ENCODE results near the gene RASA1. TPM values are rescaled to one million over a fixed set of nuclear protein-coding genes. Genes with fewer than 3 reads are reported as not detected.
"Not testable (repeated sequence)": the region's sequence is repeated elsewhere in the genome, so short reads cannot be mapped to it uniquely, and the experiment has no call there.

RASA1 gene
- 10 to 100 TPM; 22.6 to 23.0 TPM for total RNA-seq
- long read RNA-seq, donor 1, partial matches to known transcripts = 1 of 12 reads
- long read RNA-seq, donor 1, other reads (novel, unspliced or antisense) = 9 of 12 reads
- long read RNA-seq, donor 2, partial matches to known transcripts = 0 of 2 reads
- long read RNA-seq, donor 2, other reads (novel, unspliced or antisense) = 2 of 2 reads

DNA sequence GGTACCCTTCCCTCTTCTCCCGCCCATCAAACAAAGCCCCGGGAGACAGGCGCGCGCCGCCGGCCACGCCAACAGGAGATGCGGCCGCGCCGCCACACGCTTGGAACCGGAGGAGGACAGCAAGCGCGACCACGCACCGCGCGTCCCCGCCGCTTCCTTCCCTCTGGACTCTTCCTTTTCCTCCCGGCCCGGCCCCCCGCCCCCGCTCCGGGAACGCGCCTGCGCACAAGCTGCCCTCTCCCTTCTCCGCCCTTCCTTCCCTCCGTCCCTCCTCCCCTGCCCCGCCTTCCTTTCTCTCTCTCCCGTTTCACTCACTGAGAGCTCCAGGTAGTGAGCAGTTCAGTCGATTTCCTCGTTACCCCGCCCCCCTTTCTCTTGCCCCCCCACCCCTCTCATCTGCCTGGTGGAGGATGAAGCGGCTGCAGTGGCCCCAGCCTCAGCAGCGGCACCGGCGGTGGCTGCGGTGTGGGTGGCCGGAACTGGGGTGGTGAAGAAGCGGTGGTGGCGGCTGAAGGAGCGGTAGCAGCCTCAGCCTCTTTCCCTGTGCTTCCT, at the start of gene RASA1:
RASA1 (plus strand) TSS at position 310 of the 552 bp plus-strand sequence. CDS start 569 bp downstream, outside the sequence.
- peak; percentile 98 for DNase-seq (ENCODE audit: low spot score)
- intact Hi-C loops (cut with DNase I) = no loop called here

DNA sequence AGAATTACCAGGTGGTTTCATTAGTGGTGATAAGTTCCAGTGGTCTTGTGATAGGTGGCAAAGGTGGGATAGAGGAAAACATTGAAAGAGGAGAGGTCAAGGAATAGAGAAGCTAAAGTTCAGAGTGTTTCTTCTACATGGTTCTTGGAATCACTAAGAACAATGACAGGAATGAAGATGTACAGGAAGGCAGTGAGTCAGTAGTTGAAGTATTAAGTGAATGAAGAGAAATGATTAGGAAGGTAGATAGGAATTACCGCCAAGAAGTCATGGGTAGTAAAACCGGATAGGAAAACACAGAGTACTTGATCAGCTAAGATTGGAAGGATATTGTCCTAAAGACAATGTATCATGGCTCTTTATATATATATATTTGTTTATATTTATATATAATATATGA, 37.9 kb upstream of the RASA1 start:
- intact Hi-C loops (cut with DNase I) = no loop called here
- DNase-seq (ENCODE audit: low spot score) = no peak

DNA sequence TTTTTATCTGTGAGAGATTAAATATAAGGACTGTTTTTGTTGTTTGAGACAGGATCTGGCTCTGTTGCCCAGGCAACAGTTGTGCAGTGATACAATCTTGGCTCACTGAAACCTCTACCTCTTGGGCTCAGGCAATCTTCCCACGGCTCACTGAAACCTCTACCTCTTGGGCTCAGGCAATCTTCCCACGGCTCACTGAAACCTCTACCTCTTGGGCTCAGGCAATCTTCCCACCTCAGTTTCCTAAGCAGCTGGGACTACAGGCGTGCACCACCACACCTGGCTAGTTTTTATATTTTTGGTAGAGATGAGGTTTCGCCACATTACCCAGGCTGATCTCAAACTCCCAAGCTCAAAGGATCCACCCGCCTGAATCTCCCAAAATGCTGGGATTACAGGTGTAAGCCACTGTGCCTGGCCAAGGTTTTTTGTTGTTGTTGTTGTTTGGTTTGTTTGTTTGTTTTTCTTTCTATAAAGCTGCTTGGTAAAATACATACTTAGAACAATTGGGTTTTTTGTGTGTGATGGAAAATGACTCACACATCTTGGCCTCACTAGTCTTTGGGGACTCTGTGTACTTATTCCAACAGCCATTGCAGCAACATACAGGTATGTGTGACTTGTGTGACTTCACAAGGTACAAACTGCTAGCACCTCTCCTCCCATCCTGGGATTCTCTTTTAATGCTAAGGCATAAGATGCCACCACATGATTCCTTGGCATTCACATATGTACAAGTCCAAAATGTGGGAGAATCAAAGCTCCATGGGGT, 36.5 kb upstream of the RASA1 start:
- no peak for DNase-seq (ENCODE audit: low spot score)
- intact Hi-C loops (cut with DNase I) = no loop called here

DNA sequence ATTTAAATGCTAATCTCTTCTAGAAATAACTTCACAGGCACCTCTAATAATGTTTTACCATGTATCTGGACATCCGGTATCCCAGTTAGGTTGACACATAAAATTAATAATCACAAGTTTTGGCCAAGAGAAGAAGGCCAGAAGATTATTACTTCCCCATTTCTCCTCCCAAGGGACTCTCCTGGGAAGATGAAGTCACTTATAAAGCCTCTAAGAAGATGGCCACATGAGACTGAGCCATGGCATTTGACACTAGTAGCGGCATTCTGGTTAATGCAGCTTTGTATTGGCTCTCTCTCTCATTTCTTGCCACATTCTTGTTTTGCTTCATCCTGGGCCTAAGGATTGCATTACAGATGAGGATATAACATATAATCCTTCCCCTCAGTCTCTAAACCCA, 34.5 kb upstream of the RASA1 start:
- no peak for DNase-seq (ENCODE audit: low spot score)
- intact Hi-C loops (cut with DNase I) = no loop called here

DNA sequence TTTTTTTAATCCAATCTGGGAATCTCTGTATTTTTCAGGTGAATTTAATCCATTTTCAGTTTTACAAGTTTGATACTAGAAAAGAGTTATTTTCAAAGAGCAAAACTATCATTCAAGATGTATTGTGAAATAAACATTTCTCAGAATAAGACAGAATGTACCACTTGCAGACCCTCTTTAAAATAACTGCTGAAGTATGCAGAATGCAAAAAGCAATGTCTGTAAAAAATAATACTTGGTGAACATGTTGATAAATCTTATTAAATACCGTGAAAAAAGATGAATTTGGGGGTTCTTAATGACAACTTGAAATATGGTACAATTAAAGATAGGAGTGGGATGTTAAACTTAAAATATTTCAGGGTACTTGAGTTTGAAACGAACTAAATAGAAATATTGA, 26.1 kb upstream of the RASA1 start:
- DNase-seq (ENCODE audit: low spot score) = no peak
- intact Hi-C loops (cut with DNase I) = no loop called here

DNA sequence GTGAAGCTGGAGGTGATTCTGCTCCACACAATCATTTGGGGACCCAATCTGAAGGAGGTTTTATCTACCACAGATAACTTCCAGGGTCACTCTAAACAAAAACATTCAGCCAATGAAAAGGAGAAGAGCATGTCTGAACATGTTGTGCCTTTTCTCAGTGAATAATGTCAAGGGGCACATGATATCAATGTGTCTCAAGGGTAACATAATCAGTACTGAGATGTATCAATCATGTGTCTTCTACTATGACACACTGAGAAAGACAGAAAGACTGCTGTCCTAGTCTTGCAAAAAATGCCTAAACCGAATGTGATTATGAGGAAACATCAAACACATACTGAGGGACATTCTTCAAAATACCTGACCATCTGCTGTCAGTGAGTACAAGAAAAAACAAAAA, 25.4 kb upstream of the RASA1 start:
- intact Hi-C loops (cut with DNase I) = no loop called here
- DNase-seq (ENCODE audit: low spot score) = no peak

DNA sequence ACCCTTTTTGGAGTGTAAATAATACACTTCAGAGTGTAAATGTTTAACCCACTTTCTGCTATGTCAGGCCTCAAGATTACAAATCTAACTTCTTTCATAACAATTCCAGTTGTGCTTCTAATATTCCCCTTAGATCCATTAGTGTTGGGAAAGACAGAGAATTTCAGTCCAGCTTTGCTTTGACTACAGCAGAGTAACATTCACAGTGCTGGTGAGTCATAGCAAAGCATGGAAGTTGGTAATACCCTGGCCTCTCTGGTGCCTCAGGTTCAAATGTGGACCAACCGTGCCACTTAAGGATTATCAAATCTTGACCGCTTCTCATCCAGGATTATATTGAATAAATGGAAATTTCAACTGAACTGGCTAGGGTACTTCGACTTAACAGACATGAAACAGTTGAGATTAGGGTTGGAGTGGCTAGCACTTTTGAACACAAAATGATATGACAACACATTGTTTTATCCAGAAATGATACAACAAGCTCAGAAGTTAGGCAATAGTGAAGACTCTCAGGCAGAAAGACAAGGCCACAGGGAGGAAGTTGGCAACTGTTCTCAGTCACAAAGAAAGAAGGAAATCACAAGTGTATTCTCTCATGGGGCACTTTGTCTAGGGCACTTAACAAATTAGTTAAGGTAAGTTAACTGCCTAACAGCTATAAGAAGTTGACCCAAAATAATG, 24.4 kb upstream of the RASA1 start:
- intact Hi-C loops (cut with DNase I) = no loop called here
- no peak for DNase-seq (ENCODE audit: low spot score)

DNA sequence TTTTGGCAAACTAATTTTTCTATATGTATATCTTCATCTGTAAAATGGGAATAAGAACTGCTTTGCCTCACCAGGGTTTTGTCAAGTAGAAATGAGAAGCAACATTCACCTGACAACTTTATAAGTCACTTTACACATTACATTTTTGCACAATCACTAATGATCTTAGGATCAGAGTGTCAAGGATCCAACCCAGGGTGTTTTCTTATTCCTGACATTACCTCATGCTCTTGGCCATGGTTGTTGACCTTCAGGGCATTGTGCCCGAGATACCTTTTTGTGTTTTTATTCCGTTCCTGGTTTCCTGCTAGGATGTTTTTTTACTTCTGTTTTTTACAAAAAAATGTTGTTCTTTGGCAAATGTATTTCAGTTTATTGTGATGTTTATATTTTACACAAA, 22.2 kb upstream of the RASA1 start:
- no peak for DNase-seq (ENCODE audit: low spot score)
- intact Hi-C loops (cut with DNase I) = no loop called here

DNA sequence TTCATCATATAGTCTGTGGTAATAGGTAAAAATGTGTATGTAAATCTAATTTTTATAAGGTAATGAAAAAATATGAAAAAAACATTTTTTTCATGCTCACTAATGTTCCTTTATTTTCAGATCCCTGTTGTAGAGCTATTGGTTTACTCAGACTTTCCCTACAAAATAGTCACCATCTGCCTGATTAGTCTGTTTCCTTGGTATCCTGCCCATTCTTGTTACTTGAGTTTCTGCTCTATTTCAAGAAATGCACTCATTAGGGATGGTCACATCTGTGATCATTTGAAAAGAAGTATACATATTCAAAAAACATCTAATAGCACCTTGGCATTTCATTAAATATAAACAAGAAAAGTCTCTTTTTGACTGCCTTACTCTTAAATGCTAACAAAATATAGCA, 21.6 kb upstream of the RASA1 start:
- intact Hi-C loops (cut with DNase I) = no loop called here
- DNase-seq (ENCODE audit: low spot score) = no peak

DNA sequence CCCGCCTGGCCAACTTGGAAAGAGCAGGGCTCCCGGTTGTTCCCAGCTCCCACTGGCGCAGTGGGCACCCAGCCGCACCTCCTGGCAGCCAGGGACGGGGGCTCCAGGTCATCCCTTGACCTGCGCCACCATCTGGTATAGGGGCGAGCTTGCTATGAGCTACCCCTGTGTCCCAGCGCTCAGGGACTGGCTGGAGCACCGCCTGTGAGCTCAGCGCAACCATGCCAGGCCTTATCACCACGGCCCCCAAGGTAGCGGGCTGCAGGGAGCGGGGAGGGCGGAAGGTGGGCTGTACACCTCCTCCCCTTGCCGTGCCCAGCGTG, 15.4 kb upstream of the RASA1 start:
- peak; percentile 22 for DNase-seq (ENCODE audit: low spot score)
- intact Hi-C loops (cut with DNase I) = no loop called here

DNA sequence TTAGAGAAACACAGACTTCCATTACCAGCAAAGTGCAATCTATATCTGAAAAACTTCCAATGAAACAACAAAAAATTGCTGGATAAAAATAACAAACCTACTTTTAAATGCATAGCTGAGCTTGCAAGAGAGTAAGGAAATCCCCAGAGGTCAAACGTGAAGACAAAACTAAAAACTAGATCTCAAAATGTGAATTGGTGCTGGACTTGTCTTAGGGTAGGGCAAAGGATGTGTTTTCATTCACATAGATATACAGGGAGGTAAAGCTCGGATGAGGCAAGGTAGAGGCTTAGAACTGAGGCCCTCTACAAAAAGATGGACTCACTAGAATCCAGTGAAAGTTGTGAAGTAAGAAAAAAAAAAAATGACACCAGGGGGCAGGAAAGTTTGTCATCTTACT, 13.6 kb upstream of the RASA1 start:
- DNase-seq (ENCODE audit: low spot score) = no peak
- intact Hi-C loops (cut with DNase I) = no loop called here

DNA sequence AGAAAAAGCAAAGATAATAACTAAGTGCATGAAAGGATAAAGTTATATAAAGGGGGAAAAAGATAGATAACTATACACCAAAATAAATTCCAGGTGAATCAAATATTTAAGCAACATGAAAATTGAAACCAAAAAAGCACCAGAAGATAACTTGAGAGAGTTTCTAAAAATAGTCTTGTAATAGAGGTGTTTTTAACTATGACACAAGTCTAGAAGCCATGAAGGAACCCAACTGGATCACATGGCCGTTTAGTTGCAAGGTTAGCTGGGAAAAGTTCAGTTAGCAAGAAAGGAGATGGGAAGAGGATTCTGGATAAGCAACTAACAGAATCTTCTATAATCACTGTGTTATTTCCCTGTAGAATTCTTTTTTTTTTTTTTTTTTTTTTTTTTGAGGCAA, 9.2 kb upstream of the RASA1 start:
- DNase-seq (ENCODE audit: low spot score) = no peak
- intact Hi-C loops (cut with DNase I) = no loop called here

DNA sequence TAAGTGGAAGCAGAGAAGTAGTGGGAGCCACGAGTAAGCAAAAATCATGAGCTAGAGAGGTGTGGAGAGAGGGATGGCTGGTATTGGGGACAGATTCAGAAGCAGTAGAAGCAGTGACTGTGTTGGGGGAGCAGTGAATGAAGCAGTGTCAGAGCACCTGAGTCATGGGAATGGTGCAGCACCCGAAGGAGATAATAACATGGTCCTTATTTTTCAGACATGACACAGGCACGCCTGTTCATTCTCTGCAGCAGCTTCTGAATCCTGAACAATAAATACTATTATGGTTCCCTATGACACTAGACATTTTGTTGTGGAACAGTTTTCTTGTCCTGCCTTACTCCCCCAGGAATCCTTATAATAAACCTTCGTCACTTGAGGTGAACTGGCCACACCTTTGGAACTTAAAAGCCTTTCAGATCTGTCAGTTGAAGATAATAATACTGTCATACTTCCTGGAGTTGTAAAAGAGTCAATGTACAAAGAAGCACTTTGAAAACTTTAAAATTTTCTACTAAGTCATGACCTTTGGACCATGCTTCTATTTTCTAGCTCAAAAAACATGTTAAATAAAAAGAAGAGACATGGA, 7.0 kb upstream of the RASA1 start:
- DNase-seq (ENCODE audit: low spot score) = no peak
- intact Hi-C loops (cut with DNase I) = no loop called here

DNA sequence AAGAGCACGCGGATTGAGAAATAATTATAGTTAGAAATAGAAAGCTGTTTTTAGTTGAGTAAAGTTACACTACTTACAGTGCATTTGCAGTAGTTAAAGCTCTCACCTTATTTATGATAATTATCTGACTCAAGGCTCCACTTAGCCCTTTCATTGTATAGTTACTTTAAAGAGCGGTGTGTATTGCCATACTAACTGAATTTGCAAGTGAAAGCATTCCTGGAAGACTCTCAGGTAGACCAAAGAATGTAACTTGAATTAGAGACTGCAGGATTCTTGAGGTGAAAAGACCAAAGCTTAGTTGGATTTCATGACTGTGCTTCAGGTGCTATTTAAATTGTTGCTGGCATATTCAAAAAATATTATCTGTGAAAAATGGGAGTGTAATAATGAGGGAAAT, 4.2 kb upstream of the RASA1 start:
- intact Hi-C loops (cut with DNase I) = no loop called here
- no peak for DNase-seq (ENCODE audit: low spot score)

DNA sequence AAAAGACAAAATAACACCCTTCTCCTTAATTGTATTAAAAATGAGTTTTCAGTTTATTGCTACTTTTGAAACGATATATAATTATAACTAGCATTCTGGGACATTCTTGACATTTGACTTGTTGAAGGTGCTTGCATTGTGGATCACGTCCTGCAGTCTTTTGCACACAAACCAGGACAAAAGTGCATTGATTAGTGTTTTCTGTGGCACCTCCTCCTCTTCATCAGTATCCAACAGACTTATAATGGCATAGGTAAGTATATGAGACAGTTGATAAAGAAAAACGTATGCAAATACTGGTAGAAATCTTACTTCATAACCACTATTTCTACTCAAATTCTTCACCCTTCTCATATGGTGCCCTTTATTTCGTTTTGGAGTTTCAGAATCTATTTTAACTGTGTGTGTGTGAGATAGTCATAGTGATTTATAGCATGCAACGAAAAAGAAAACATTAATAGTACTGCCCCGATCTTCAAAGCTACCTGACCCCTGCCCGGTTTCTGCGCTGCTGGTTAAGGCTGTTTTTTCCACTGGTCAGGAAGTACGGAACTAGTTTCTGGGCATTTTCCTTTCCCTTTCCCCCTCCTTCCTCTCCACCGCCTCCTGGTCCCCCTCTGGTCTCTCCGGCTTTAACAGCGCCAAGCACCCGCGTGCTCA, 639 bp upstream of the RASA1 start:
- intact Hi-C loops (cut with DNase I) = no loop called here
- DNase-seq (ENCODE audit: low spot score) = no peak

DNA sequence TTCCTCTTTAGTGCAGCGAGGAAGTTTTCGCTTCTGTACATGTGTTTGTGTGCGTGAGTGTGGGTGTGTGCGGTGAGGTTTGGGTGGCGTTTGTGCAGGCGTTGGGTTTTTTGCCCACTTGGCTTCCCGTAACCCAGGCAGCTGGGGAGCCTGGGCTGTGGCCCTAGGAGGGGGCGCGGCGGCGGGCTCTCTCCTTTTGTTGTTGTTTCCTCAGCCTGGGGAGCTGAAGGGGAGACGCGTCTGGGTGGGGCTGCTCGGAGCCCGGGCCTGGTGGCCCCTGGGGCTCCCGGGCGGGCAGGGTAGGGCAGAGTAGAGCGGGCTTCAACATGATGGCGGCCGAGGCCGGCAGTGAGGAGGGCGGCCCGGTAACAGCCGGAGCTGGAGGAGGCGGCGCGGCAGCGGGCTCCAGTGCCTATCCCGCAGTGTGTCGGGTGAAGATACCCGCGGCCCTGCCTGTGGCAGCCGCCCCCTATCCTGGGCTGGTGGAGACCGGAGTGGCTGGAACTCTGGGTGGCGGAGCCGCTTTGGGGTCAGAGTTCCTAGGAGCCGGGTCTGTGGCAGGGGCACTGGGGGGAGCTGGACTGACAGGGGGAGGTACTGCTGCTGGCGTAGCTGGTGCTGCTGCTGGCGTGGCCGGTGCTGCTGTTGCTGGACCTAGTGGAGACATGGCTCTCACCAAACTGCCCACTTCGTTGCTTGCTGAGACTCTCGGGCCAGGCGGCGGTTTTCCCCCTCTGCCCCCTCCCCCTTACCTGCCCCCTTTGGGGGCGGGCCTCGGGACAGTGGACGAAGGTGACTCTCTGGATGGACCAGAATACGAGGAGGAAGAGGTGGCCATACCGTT, 665 bp downstream of the RASA1 start:
- peak; percentile 90 for DNase-seq (ENCODE audit: low spot score)

DNA sequence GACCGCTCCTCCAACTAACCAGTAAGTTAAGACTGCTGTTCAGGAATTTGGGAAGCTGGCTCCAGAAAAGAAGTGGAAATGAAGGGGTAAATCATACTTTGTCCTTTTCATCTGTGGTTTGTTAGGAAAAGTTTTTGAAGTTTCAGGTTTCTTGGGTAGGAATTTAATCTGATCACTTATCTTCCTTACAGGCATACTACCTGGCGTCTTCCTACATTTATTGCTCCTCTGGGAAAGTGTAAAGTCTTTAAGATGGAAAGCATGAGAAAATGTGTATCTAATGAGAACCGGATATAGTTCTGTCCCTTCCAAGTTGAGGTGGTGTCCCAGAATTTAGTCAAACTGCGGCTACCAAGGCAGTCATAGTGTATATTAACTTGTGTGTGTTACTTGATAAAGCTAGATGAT, 1.3 kb downstream of the RASA1 start:
- no peak for DNase-seq (ENCODE audit: low spot score)
- intact Hi-C loops (cut with DNase I) = no loop called here

More for the DNA sequence above, 665 bp downstream of the RASA1 start:
- intact Hi-C loops (cut with DNase I) = no loop called here

DNA sequence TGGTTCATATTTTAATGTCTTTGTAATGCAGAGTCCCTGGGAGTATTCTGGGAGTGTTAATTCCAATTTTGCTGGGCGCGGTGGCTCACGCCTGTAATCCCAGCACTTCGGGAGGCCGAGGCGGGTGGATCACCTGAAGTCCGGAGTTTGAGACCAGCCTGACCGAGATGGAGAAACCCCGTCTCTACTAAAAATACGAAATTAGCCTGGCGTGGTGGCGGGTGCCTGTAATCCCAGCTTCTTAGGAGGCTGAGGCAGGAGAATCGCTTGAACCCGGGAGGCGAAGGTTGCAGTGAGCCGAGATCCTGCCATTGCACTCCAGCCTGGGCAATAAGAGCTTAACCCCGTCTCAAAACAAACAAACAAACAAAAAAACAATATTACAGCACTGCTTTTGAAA, 3.2 kb downstream of the RASA1 start:
- intact Hi-C loops (cut with DNase I); DNase-seq (ENCODE audit: low spot score): not testable (repeated sequence)

DNA sequence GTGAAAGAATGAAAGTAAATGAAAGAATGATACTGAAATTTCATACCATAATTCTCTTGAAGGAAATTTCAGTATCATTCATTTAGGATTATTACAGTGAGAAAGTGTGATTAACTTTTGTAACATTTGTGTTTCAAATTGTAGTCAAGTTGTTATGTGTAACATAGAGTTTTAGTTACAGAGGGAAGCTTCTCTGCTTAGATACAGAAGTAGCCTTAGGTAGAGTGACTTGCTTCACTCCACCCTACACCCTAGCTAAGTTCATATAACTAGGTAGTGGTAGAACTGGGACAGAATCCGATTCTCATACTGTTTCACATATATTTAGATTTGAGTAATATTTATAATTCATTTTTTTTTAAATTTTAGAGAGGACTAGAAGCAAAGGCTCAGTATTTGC, 9.0 kb downstream of the RASA1 start:
- intact Hi-C loops (cut with DNase I) = no loop called here

More for the DNA sequence above, 9.0 kb downstream of the RASA1 start:
- DNase-seq (ENCODE audit: low spot score) = no peak

Measured in posterior vena cava (tissue), 2 donors.